ENCODE measurements around the gene ANKRD63. TPM values are rescaled to one million over a fixed set of nuclear protein-coding genes. Genes with fewer than 3 reads are reported as not detected.

ANKRD63 gene
- total and polyA plus RNA-seq, 12 donors: not detected

DNA sequence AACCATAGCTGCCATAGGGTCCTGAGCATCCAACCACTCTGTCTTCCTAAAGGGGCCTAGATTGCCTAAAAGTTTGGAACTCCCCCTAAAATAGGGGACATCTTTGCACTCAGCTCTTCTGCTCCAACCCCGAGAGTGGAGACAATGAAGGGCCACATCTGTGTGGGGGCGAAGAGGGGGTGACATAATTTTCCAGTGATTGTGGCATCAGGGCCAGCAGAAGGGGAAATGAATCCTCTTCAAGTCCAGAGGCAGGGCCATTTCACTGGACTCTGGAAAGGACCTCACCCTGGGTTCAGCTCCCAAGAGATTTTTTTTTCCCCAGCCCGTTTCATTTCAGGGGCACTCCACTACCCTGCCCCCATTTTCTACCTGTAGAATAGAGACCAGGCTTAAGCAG lies 4.6 kb upstream of the ANKRD63 start:
- WGBS, 4 donors: 80 to 94% (median 91%) methylated on average over 3 of the region's 3 CpGs

GRCh38 chr15:40286794-40287193 lies 3.9 kb upstream of the ANKRD63 start:
- Histone ChIP-seq H3K4me3 (no peak overlapping the region), H3K36me3 (replicated peaks in 1 of 2) (no peaks in the 10 kb centered on the region), H3K27ac (no peak overlapping the region), H3K27me3 (peaks cover 21% of the 10 kb centered on the region), H3K9me3 (replicated peaks in 1 of 3) (no peaks in the 10 kb centered on the region), H3K4me1 (replicated peaks in 1 of 2) (peaks cover 19 to 23% of the 10 kb centered on the region in 2 donors)
- intact Hi-C loops (cut with DNase I): no loop called here
- no peak for DNase-seq
- 82 to 96% (median 87%) methylated on average over 2 to 7 of the region's 7 CpGs for WGBS, 4 donors
- TF ChIP-seq, protein P1, sequence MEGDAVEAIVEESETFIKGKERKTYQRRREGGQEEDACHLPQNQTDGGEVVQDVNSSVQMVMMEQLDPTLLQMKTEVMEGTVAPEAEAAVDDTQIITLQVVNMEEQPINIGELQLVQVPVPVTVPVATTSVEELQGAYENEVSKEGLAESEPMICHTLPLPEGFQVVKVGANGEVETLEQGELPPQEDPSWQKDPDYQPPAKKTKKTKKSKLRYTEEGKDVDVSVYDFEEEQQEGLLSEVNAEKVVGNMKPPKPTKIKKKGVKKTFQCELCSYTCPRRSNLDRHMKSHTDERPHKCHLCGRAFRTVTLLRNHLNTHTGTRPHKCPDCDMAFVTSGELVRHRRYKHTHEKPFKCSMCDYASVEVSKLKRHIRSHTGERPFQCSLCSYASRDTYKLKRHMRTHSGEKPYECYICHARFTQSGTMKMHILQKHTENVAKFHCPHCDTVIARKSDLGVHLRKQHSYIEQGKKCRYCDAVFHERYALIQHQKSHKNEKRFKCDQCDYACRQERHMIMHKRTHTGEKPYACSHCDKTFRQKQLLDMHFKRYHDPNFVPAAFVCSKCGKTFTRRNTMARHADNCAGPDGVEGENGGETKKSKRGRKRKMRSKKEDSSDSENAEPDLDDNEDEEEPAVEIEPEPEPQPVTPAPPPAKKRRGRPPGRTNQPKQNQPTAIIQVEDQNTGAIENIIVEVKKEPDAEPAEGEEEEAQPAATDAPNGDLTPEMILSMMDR (IDR thresholded peaks at IDR 0.05): no peak

More for the DNA sequence above, 4.6 kb upstream of the ANKRD63 start:
- Histone ChIP-seq H3K4me1 (replicated peaks in 1 of 2) (peaks cover 12 to 17% of the 10 kb centered on the region in 2 donors), H3K27me3 (peaks cover 16% of the 10 kb centered on the region), H3K27ac (no peak overlapping the region), H3K9me3 (replicated peaks in 1 of 3) (no peaks in the 10 kb centered on the region), H3K4me3 (no peak overlapping the region), H3K36me3 (replicated peaks in 1 of 2) (no peaks in the 10 kb centered on the region)
- DNase-seq: no peak
- TF ChIP-seq, protein P1 (IDR thresholded peaks at IDR 0.05): no peak
- no peak for TF ChIP-seq POLR2A (IDR thresholded peaks at IDR 0.05)
- intact Hi-C loops (cut with DNase I): no loop called here

DNA sequence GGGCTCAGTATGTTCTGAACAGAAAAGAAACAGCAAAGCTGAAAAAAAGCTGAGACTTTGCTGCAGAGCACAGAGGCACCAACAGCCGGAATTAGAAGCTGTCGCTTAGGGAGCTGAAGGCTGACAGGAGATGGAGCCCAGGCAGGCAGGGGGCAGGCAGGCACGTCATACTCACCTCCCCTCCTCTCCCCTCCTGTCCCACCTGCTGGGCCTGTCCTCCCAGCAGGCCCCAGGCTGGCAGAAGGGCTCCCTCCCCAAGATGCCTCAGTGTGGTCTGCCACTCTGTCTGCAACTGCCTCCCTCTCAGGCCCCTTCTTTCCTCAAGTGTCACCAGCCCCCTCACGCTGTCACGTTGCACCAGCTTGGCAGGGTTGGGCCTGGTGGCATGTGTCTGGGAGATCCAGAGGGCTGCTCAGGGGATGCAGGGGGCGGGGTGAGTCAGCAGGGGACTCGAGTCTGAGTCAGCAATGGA lies 3.2 kb upstream of the ANKRD63 start:
- H3K4me3 ChIP-seq: no peak overlapping the region
- intact Hi-C loops (cut with DNase I): no loop called here
- 78 to 86% (median 82%) methylated on average over 7 of the region's 7 CpGs for WGBS, 4 donors

DNA sequence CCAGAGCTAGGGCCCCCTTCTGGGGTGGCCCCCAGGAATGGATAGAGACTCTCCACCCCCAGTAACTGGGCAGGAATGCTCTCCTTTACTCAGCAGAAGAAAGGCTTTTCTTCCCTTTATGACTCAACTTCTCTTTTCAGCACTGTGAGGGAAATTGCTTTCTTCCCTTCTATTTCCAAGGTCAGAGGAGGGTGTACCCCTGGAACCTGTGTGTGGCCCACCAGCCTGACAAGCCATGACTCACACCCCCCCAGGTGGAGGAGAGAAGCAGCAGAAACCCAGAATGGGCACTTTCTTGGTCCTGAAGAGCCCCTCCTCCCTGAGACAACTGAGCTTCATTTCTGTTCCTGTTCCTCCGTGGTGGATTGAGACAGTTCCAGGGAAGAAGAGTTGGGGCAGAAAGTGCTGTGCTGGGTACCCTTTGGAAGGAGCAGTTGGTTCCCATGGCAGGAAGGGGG lies 2.7 kb upstream of the ANKRD63 start:
- H3K27me3 ChIP-seq: peaks cover 32% of the 10 kb centered on the region
- no peak for TF ChIP-seq POLR2A (IDR thresholded peaks at IDR 0.05)
- TF ChIP-seq, protein P1 (IDR thresholded peaks at IDR 0.05): no peak
- DNase-seq: no peak
- peaks cover 14 to 15% of the 10 kb centered on the region in 2 donors for H3K4me1 ChIP-seq (replicated peaks in 1 of 2)
- H3K27ac ChIP-seq: no peak overlapping the region
- intact Hi-C loops (cut with DNase I): no loop called here
- WGBS, 4 donors: 20 to 57% (median 32%) methylated on average over 1 of the region's 1 CpG
- no peaks in the 10 kb centered on the region for H3K9me3 ChIP-seq (replicated peaks in 1 of 3)
- H3K36me3 ChIP-seq (replicated peaks in 1 of 2): no peaks in the 10 kb centered on the region
- H3K4me3 ChIP-seq: no peak overlapping the region

More for the DNA sequence above, 3.2 kb upstream of the ANKRD63 start:
- no peak for DNase-seq
- Histone ChIP-seq H3K4me1 (replicated peaks in 1 of 2) (peaks cover 17 to 19% of the 10 kb centered on the region in 2 donors), H3K9me3 (replicated peaks in 1 of 3) (no peaks in the 10 kb centered on the region), H3K27me3 (peaks cover 27% of the 10 kb centered on the region), H3K36me3 (replicated peaks in 1 of 2) (no peaks in the 10 kb centered on the region), H3K27ac (no peak overlapping the region)
- TF ChIP-seq, protein P1 (IDR thresholded peaks at IDR 0.05): no peak
- no peak for TF ChIP-seq POLR2A (IDR thresholded peaks at IDR 0.05)
